22Rv1 (cell line): ENCODE data around the gene MYH10.

Source experiments
- CTCF ChIP-seq: fragments of 450-650 bp; IDR thresholded peaks from 2 replicates; pipeline ENCODE4 v1.5.1; 2017; ENCODE audit warnings: mild to moderate bottlenecking
- ZFX ChIP-seq: fragments of 450-650 bp; IDR thresholded peaks from 2 replicates; pipeline ENCODE4 v1.6.1; 2017; ENCODE audit warnings: antibody characterized with exemption, borderline replicate concordance

GRCh38 chr17:8647202-8647601, 16.7 kb upstream of the MYH10 start:
- TF ChIP-seq CTCF (no peak), ZFX (no peak)
